NK-92 treated with Interleukin-12 subunit alpha and Interleukin-12 subunit beta, amount 100 ng/mL, for 24 hours (cell line): ENCODE measurements around the gene CD247.

Source experiments
- DNase-seq: peaks from one replicate; lab custom pipeline; 2025; lab: John Stamatoyannopoulos, UW

CD247 gene

GRCh38 chr1:167412920-167413319, 105.4 kb downstream of the CD247 start:
- DNase-seq: no peak

GRCh38 chr1:167412072-167412471, 106.3 kb downstream of the CD247 start:
- no peak for DNase-seq

GRCh38 chr1:167409183-167409582, 109.1 kb downstream of the CD247 start:
- no peak for DNase-seq

GRCh38 chr1:167408355-167408754, 110.0 kb downstream of the CD247 start:
- DNase-seq: no peak

GRCh38 chr1:167404908-167405307, 113.4 kb downstream of the CD247 start:
- no peak for DNase-seq

GRCh38 chr1:167404161-167404888, 114.0 kb downstream of the CD247 start:
- DNase-seq: no peak

GRCh38 chr1:167401260-167401873, 117.0 kb downstream of the CD247 start:
- DNase-seq: peak; percentile 47

- no peak for DNase-seq
Observed at GRCh38 chr1:167400359-167400953, 117.9 kb downstream of the CD247 start.

GRCh38 chr1:167392200-167392696, 126.1 kb downstream of the CD247 start:
- DNase-seq: no peak

- DNase-seq: no peak
Observed at GRCh38 chr1:167388976-167389375, 129.4 kb downstream of the CD247 start.

- DNase-seq: no peak
Observed at GRCh38 chr1:167387251-167387910, 130.9 kb downstream of the CD247 start.
